Spleen (tissue), 7 donors: Measurements from ENCODE around the gene KDM1B.
"Not testable (repeated sequence)": the region's sequence is repeated elsewhere in the genome, so short reads cannot be mapped to it uniquely, and the experiment has no call there.

Source experiments
- POLR2A ChIP-seq, 3 donors: fragments of 450-650 bp; IDR thresholded peaks; one replicate each; pipeline ENCODE4 v1.5.1; 2017; ENCODE audit warnings: antibody characterized with exemption in 3 of 3, mild to moderate bottlenecking in 1 of 3
- TF ChIP-seq, protein P1 (sequence below), 11 experiments: fragments of 200-600 bp in 7 of 11; fragments of 450-650 bp in 4 of 11; sonication (generic) in 4 of 11; IDR thresholded peaks in 8 of 11; conservative IDR thresholded peaks in 3 of 11; 1 replicate in 7 of 11; 2 replicates in 4 of 11; pipeline versions ENCODE4 v1.4.0 to v1.8.0; 2016 to 2021; ENCODE audit warnings: antibody characterized with exemption in 11 of 11, inconsistent platforms in 4 of 11, mild to moderate bottlenecking in 1 of 11
- donor health status: DM: no; HTN: no; CAD: no; lungs with moderate emphysema.
- donor health status: DM: no; HTN: no; CAD: no.
- donor health status: DM: no; HTN: no; CAD: no.

DNA sequence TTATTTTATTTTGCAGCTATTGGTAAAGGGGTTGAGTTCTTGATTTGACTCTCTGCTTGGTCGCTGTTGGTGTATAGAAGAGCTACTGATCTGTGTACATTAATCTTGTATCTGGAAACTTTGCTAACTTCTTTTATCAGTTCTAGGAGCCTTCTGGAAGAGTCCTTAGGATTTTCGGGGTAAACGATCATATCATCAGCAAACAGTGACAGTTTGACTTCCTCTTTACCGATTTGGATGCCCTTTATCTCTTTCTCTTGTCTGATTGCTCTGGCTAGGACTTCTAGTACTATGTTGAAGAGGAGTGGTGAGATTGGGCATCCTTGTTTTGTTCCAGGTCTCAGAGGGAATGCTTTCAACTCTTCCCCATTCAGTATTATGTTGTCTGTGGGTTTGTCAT, 21.0 kb downstream of the KDM1B start:
- TF ChIP-seq, protein P1, sequence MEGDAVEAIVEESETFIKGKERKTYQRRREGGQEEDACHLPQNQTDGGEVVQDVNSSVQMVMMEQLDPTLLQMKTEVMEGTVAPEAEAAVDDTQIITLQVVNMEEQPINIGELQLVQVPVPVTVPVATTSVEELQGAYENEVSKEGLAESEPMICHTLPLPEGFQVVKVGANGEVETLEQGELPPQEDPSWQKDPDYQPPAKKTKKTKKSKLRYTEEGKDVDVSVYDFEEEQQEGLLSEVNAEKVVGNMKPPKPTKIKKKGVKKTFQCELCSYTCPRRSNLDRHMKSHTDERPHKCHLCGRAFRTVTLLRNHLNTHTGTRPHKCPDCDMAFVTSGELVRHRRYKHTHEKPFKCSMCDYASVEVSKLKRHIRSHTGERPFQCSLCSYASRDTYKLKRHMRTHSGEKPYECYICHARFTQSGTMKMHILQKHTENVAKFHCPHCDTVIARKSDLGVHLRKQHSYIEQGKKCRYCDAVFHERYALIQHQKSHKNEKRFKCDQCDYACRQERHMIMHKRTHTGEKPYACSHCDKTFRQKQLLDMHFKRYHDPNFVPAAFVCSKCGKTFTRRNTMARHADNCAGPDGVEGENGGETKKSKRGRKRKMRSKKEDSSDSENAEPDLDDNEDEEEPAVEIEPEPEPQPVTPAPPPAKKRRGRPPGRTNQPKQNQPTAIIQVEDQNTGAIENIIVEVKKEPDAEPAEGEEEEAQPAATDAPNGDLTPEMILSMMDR (IDR thresholded peaks at IDR 0.05 in 8 of 11, conservative IDR thresholded peaks at IDR 0.05 in 3 of 11): not testable (repeated sequence)
- not testable (repeated sequence) for TF ChIP-seq POLR2A (IDR thresholded peaks at IDR 0.05)
